NT2/D1 (cell line): Measurements from ENCODE around the gene C2CD2.

Experiments
- DNase-seq: peaks from one replicate; pipeline ENCODE4 v3.0.0-alpha.2; 2011; ENCODE audit warnings: low read depth, low spot score
- H3K27me3 ChIP-seq: 2 replicates; pipeline ENCODE4 v1.6.0; 2011; ENCODE audit warnings: mild to moderate bottlenecking; ENCODE audit not compliant: insufficient read length, insufficient read depth
- H3K36me3 ChIP-seq: 2 replicates; pipeline ENCODE4 v1.6.1; 2011; ENCODE audit warnings: mild to moderate bottlenecking, low read length, mixed read lengths; ENCODE audit not compliant: insufficient read depth, insufficient read length
- H3K4me1 ChIP-seq: 2 replicates; pipeline ENCODE4 v1.5.1; 2011; ENCODE audit not compliant: insufficient read depth, insufficient read length
- H3K4me3 ChIP-seq: 2 replicates; pipeline ENCODE4 v1.5.1; 2011; ENCODE audit warnings: low read depth; ENCODE audit not compliant: insufficient read length
- H3K9ac ChIP-seq: 2 replicates; pipeline ENCODE4 v1.6.0; 2011; ENCODE audit warnings: low read depth; ENCODE audit not compliant: insufficient read length
- H3K9me3 ChIP-seq: 2 replicates; pipeline ENCODE4 v1.5.1; 2011; ENCODE audit warnings: mild to moderate bottlenecking, low read length; ENCODE audit not compliant: insufficient read depth
- SUZ12 ChIP-seq: IDR thresholded peaks from 2 replicates; pipeline ENCODE4 v1.6.1; 2011; ENCODE audit not compliant: insufficient read length, insufficient read depth; ENCODE audit errors: extremely low read depth
- YY1 ChIP-seq: IDR thresholded peaks from 2 replicates; pipeline ENCODE4 v1.6.1; 2011; ENCODE audit not compliant: insufficient read length, insufficient read depth
- ZNF274 ChIP-seq: IDR thresholded peaks from 2 replicates; pipeline ENCODE4 v1.6.1; 2011; ENCODE audit warnings: mild to moderate bottlenecking, low read depth, low read length

Gene C2CD2

DNA sequence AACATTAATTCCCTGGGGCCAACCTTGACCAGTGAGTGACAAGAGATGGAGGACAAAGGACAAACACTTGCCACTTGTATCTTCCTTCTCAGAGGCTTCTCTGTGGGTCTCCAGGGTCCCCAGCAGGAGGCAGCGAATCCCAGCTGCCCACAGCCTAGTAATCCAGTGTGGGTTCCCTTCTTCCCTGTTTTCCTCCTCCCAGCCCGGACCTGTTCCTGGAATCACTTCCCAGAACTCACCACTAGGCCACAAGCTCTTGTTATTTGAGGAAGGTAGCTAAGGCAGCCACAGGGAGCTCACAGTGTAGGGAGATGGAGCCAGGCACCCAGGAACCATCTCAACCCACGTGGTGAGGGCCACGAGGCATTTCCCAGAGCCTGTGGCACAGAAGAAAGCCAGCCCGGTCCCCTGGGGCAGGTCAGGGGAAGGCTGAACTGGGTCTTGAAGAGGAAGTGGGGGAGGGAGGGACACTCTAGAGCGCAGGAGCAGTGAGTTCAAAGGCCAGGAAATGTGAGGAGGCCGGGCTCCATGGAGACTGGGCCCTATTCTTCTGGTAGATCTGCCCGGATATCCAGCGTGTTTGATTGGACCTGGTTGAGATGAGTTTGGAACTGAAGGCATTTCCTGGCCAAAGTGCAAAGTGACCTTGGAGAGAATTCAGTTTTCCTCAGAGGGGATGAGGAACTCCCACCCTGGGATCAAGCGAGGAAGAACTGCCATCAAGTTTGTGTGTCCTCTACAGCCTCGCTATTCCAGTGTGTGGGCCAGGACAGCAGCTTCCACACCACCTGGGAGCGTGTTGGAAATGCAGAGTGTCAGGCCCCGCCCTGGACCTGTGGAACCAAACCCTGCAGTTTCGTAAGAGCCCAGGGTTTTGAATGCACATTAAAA lies 20.3 kb upstream of the C2CD2 start:
- Histone ChIP-seq H3K9me3 (peaks cover 6% of the 10 kb centered on the region), H3K27me3 (no peaks in the 10 kb centered on the region), H3K9ac (no peak overlapping the region), H3K36me3 (no peaks in the 10 kb centered on the region), H3K4me1 (peaks cover 7% of the 10 kb centered on the region), H3K4me3 (no peak overlapping the region)
- TF ChIP-seq ZNF274 (no peak), YY1 (no peak), SUZ12 (no peak)
- DNase-seq = no peak

DNA sequence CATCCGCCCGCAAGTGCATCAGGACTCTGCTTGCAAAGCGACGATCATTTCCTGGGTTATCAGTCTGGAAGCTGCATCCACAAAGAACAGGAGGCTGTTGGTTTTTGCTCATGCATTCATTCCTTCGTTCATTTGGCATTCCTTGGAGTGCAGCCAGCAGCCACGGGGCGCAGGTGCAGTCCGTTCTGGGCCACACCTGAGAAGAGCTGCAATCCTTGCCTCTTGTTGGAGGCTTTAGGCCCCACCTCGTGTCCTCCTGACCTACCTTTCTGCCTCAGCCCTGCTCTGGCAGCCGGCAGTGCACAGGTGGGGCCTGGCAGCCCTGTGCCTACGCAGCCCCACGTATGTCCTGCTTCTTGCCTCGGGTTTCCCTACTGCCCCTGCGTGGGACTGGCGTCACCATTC lies 19.6 kb upstream of the C2CD2 start:
- H3K4me1 ChIP-seq = peaks cover 7% of the 10 kb centered on the region
- no peak for DNase-seq
- no peaks in the 10 kb centered on the region for H3K27me3 ChIP-seq
- no peaks in the 10 kb centered on the region for H3K9me3 ChIP-seq
- H3K4me3 ChIP-seq = no peak overlapping the region
- H3K9ac ChIP-seq = no peak overlapping the region
- no peaks in the 10 kb centered on the region for H3K36me3 ChIP-seq
- TF ChIP-seq YY1 = no peak
- no peak for TF ChIP-seq SUZ12
- TF ChIP-seq ZNF274 = no peak

DNA sequence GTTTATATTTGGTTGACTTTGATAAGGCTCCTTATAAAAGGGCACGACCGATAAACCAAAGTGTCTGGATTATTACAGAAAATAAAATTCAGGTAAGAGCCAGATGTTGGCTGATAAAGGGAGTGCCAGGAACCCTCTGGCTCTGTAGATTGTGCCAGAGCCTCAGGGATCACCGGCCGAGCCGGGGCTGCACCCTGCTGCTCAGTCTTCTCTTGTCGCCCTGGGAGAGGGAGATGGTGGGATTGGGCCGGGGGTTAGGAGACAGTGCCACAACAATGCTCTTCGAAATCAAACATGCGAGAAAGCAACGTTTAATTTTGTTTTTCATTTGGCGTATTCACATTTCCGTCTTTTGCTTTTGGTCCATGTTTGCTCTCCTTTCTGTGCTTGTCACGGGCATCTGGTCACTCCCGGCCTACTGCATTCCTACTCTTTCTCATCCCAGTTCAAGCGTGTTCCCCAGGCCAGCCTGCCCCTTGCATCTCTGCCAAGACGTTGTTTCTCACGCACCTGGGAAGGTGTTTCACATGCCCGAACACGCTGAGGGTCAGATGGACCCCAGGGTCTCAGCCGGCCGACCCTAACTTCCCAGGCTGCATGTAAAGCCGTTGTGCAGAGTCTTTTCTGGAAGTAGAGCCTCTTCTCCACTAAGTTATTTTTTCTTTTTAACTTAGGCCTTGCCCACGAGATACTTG lies 18.8 kb upstream of the C2CD2 start:
- no peak for DNase-seq
- TF ChIP-seq ZNF274 (no peak), SUZ12 (no peak), YY1 (no peak)
- Histone ChIP-seq H3K4me1 (peaks cover 11% of the 10 kb centered on the region), H3K9me3 (no peaks in the 10 kb centered on the region), H3K36me3 (no peaks in the 10 kb centered on the region), H3K27me3 (no peaks in the 10 kb centered on the region), H3K9ac (no peak overlapping the region), H3K4me3 (no peak overlapping the region)

DNA sequence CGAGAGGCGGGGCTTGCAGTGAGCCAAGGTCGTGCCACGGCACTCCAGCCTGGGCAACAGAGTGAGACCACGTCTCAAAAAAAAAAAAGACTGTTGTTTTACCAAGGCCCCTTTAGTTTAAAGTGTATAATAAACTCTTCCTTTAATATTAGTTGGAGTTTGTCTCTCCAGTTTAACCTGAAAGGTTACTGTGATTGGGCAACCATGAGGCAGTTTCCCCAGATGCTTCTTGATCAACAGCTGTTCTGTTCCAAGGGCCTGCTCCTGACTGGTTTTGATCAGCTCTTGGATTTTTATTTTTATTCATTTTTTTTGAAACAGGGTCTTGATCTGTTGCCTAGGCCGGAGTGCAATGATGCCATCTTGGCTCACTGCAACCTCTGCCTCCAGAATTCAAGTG lies 18.1 kb upstream of the C2CD2 start:
- no peak for DNase-seq
- no peaks in the 10 kb centered on the region for H3K27me3 ChIP-seq
- H3K36me3 ChIP-seq = no peaks in the 10 kb centered on the region
- no peak overlapping the region for H3K4me3 ChIP-seq
- no peak overlapping the region for H3K9ac ChIP-seq
- no peaks in the 10 kb centered on the region for H3K9me3 ChIP-seq
- TF ChIP-seq YY1 = no peak
- TF ChIP-seq SUZ12 = no peak
- TF ChIP-seq ZNF274 = no peak
- H3K4me1 ChIP-seq = peaks cover 13% of the 10 kb centered on the region

DNA sequence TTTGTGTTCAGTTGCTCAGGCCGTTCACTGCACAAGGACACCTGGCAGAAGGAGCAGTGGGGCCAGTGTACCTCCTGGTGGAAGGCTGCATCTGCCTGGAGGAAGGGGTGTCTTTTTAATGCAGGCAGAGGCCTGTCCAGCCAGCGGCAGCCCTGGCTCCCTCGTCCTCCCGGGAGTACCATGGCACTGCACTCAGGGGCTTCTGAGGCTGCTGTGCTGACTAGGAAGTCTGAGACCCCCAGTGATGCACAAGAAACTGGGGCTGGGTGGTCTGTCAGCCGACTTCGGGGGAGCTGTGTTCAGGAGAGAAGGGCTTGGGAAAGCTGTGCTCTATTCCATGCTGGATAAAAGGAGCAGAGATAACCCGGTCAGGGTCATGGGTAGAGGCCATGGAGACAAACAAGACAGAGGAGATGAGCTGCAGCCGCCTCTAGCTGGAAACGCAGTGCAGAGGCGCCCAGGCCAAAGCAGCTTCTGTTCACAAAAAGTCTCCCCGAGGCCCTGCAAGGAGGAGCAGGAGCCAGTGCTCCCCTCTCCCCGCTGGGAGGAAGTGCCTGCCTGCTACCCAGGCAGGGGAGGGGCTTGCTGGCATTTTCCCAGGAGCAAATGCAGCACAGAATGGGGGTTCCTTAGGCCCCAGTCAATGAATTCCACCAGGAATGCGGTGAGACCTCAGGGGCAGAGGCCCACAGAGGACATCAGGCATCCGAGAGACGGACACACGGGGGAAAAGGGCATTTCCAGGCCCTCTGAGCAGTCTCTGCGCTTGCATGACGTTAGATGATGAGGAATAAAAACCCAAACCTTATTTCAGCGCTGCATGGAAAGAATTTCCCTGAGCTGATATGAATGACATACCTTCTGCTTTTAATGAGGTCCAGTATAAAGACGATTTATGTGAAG lies 17.2 kb upstream of the C2CD2 start:
- no peak for DNase-seq
- H3K4me3 ChIP-seq = no peak overlapping the region
- TF ChIP-seq ZNF274 (no peak), YY1 (no peak), SUZ12 (no peak)
- H3K9ac ChIP-seq = no peak overlapping the region
- no peaks in the 10 kb centered on the region for H3K9me3 ChIP-seq
- peaks cover 13% of the 10 kb centered on the region for H3K4me1 ChIP-seq
- H3K36me3 ChIP-seq = no peaks in the 10 kb centered on the region
- H3K27me3 ChIP-seq = no peaks in the 10 kb centered on the region

DNA sequence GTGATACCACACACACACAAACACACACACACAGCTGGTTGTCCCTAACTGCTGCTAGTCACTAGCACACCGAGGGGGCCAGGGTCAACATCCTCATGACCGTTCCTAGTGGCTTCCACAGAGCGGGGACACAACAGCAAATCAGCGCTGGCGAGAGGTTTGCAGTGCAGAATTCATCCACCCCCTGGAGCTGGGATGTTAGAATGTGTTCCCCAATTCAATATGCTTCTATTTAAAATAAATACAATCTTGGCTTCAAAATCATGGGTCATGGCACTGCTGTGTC lies 16.2 kb upstream of the C2CD2 start:
- Histone ChIP-seq H3K9me3 (no peaks in the 10 kb centered on the region), H3K27me3 (no peaks in the 10 kb centered on the region), H3K4me3 (no peak overlapping the region), H3K4me1 (peaks cover 13% of the 10 kb centered on the region), H3K36me3 (no peaks in the 10 kb centered on the region), H3K9ac (no peak overlapping the region)
- no peak for DNase-seq
- no peak for TF ChIP-seq YY1
- TF ChIP-seq ZNF274 = no peak
- no peak for TF ChIP-seq SUZ12
